Activated CD4-positive, alpha-beta T cell treated with anti-CD3 and anti-CD28 coated beads, Interleukin-2, Interleukin-6, amounts not matched to agents 100 ng/mL and 50 ng/mL, durations not matched to agents 16 hours and 8 hours (primary cell): ENCODE measurements around the gene HOXB6.

ENCODE experiments used
- DNase-seq: peaks from one replicate; pipeline ENCODE4 v3.0.0-alpha.2; 2020

Gene HOXB6

GRCh38 chr17:48593840-48594537 lies 10.8 kb downstream of the HOXB6 start:
- DNase-seq = peak; percentile 89

GRCh38 chr17:48593126-48593829 lies 11.5 kb downstream of the HOXB6 start, which contains the start of gene HOXB5:
Gene HOXB5 (minus strand): TSS chr17:48593779. CDS start chr17:48593682, 97 bp downstream.
- DNase-seq = no peak

- no peak for DNase-seq
These were observed 12.2 kb downstream of the HOXB6 start for GRCh38 chr17:48592577-48592976.

- no peak for DNase-seq
These were observed 12.7 kb downstream of the HOXB6 start for GRCh38 chr17:48592057-48592514.

- no peak for DNase-seq
These were observed 13.3 kb downstream of the HOXB6 start for GRCh38 chr17:48591255-48592056.

- no peak for DNase-seq
These were observed 14.1 kb downstream of the HOXB6 start for GRCh38 chr17:48590607-48591161.

GRCh38 chr17:48589831-48590606 lies 14.8 kb downstream of the HOXB6 start, which contains the start of gene HOXB3:
Gene HOXB3 (minus strand): TSS chr17:48590241. CDS start chr17:48552474, 37,767 bp downstream.
- no peak for DNase-seq

- DNase-seq = no peak
These were observed 15.5 kb downstream of the HOXB6 start for GRCh38 chr17:48589060-48589830.

GRCh38 chr17:48588528-48588927 lies 16.3 kb downstream of the HOXB6 start:
- no peak for DNase-seq

- DNase-seq = no peak
These were observed 16.7 kb downstream of the HOXB6 start for GRCh38 chr17:48588074-48588415.

GRCh38 chr17:48587276-48588073 lies 17.3 kb downstream of the HOXB6 start:
- no peak for DNase-seq

GRCh38 chr17:48586355-48587258 lies 18.2 kb downstream of the HOXB6 start:
- DNase-seq = peak; percentile 25

- no peak for DNase-seq
These were observed 20.5 kb downstream of the HOXB6 start for GRCh38 chr17:48584223-48584741.

- DNase-seq = no peak
These were observed 21.0 kb downstream of the HOXB6 start for GRCh38 chr17:48583708-48584222.

GRCh38 chr17:48582750-48583069 lies 22.1 kb downstream of the HOXB6 start:
- no peak for DNase-seq

GRCh38 chr17:48579760-48580554 lies 24.8 kb downstream of the HOXB6 start:
- DNase-seq = no peak

- no peak for DNase-seq
These were observed 25.4 kb downstream of the HOXB6 start for GRCh38 chr17:48579471-48579759.
